B cell (primary cell): ENCODE measurements around the gene WAC. TPM values are rescaled to one million over a fixed set of nuclear protein-coding genes. Genes with fewer than 3 reads are reported as not detected.

ENCODE experiments used
- ATAC-seq: fragments of 200-7000 bp; cut with Tn5 transposase; one replicate; pipeline ENCODE4 v1.10.0; 2021; ENCODE audit warnings: low read depth, mild to moderate bottlenecking, moderate number of reproducible peaks, moderate library complexity
- CTCF ChIA-PET: fragments of 350-600 bp; sonication (Branson Sonifier 250); formaldehyde crosslinking; loops from one replicate; lab custom pipeline; 2021; ENCODE audit warnings: antibody characterized with exemption, inconsistent platforms; lab: Charles Lee
- POLR2A ChIA-PET: fragments of 350-600 bp; sonication (Branson Sonifier 250); formaldehyde crosslinking; loops from one replicate; lab custom pipeline; 2021; ENCODE audit warnings: antibody characterized with exemption; lab: Charles Lee
- DNase-seq: peaks from one replicate; pipeline ENCODE4 v3.0.0; 2013
- H2AFZ ChIP-seq: 2 replicates; pipeline ENCODE4 v1.6.1; 2012; ENCODE audit warnings: mild to moderate bottlenecking, low read depth, low read length; ENCODE audit not compliant: insufficient read depth, poor library complexity, severe bottlenecking
- H3K27ac ChIP-seq, 2 donors: 1 replicate in 1 of 2; 2 replicates in 1 of 2; pipeline ENCODE4 v1.5.1; 2012 to 2013; ENCODE audit warnings: low read length in 2 of 2, mild to moderate bottlenecking in 2 of 2, moderate library complexity in 1 of 2
- H3K27me3 ChIP-seq, 4 experiments: fragments of 200-600 bp in 1 of 4; sonication (generic) in 1 of 4; replicated peaks in 1 of 4; 1 replicate in 2 of 4; 2 replicates in 2 of 4; pipeline versions ENCODE4 v1.6.1 to v1.7.0; 2013 to 2016; ENCODE audit warnings: low read length in 3 of 4, mild to moderate bottlenecking in 2 of 4, mixed read lengths in 1 of 4, moderate library complexity in 1 of 4; ENCODE audit not compliant: insufficient read depth in 4 of 4, control insufficient read depth in 3 of 4; ENCODE audit errors: control extremely low read depth in 1 of 4
- H3K36me3 ChIP-seq, 2 experiments: replicated peaks in 1 of 2; 1 replicate in 1 of 2; 2 replicates in 1 of 2; pipeline versions ENCODE4 v1.6.1 to v1.7.1; 2013; ENCODE audit warnings: low read length in 1 of 2; ENCODE audit not compliant: insufficient read depth in 2 of 2, control insufficient read depth in 1 of 2; ENCODE audit errors: control extremely low read depth in 1 of 2, extremely low read depth in 1 of 2
- H3K4me1 ChIP-seq, 2 donors: fragments of 200-600 bp in 1 of 2; sonication (generic) in 1 of 2; 1 replicate in 1 of 2; 2 replicates in 1 of 2; pipeline versions ENCODE4 v1.5.1 to v1.6.1; 2013 to 2017; ENCODE audit warnings: low read length in 2 of 2; ENCODE audit not compliant: control insufficient read depth in 2 of 2, insufficient read depth in 2 of 2
- H3K4me2 ChIP-seq: replicated peaks from 2 replicates; pipeline ENCODE3; 2012; ENCODE audit warnings: mild to moderate bottlenecking, low read depth, low read length; ENCODE audit not compliant: poor library complexity, severe bottlenecking
- H3K4me3 ChIP-seq, 5 experiments: fragments of 200-600 bp in 1 of 5; sonication (generic) in 1 of 5; 1 replicate in 3 of 5; 2 replicates in 2 of 5; pipeline versions ENCODE4 v1.5.1 to v1.7.0; 2011 to 2016; ENCODE audit warnings: low read length in 4 of 5, mild to moderate bottlenecking in 4 of 5, low read depth in 2 of 5, control low read depth in 1 of 5, moderate library complexity in 1 of 5; ENCODE audit not compliant: insufficient read depth in 1 of 5; ENCODE audit errors: control extremely low read depth in 1 of 5, extremely low read depth in 1 of 5
- H3K79me2 ChIP-seq: fragments of 200-600 bp; sonication (generic); one replicate; pipeline ENCODE4 v1.6.0; 2016; ENCODE audit warnings: low read length; ENCODE audit not compliant: control insufficient read depth, insufficient read depth
- H3K9ac ChIP-seq: fragments of 200-600 bp; sonication (generic); 2 replicates; pipeline ENCODE4 v1.6.1; 2017; ENCODE audit warnings: mild to moderate bottlenecking, low read length, moderate library complexity
- H3K9me3 ChIP-seq, 3 donors: one replicate each; pipeline versions ENCODE4 v1.6.1 to v1.7.1; 2013; ENCODE audit warnings: low read length in 2 of 3; ENCODE audit not compliant: control insufficient read depth in 2 of 3, insufficient read depth in 1 of 3; ENCODE audit errors: control extremely low read depth in 1 of 3
- H4K20me1 ChIP-seq: 2 replicates; pipeline ENCODE4 v1.6.0; 2012; ENCODE audit warnings: mild to moderate bottlenecking, low read length; ENCODE audit not compliant: insufficient read depth, control insufficient read depth, poor library complexity, severe bottlenecking
- H3K27ac Mint-ChIP-seq: one replicate; pipeline ENCODE4 v1.8.0; 2021; ENCODE audit warnings: mixed read lengths
- H3K27me3 Mint-ChIP-seq: one replicate; pipeline ENCODE4 v1.8.0; 2021; ENCODE audit warnings: mixed read lengths
- H3K4me1 Mint-ChIP-seq: one replicate; pipeline ENCODE4 v1.8.0; 2021; ENCODE audit warnings: mixed read lengths
- H3K4me3 Mint-ChIP-seq: one replicate; pipeline ENCODE4 v1.8.0; 2021; ENCODE audit warnings: mixed read lengths
- H3K9me3 Mint-ChIP-seq: one replicate; pipeline ENCODE4 v1.8.0; 2022; ENCODE audit warnings: mixed read lengths; ENCODE audit not compliant: insufficient read depth
- CTCF ChIP-seq: fragments of 200-600 bp; IDR thresholded peaks from one replicate; pipeline ENCODE4 v1.8.0; 2022; ENCODE audit warnings: antibody characterized with exemption, mild to moderate bottlenecking
- EZH2 ChIP-seq: IDR thresholded peaks from 2 replicates; pipeline ENCODE4 v1.6.1; 2012; ENCODE audit warnings: borderline replicate concordance, low read depth, mild to moderate bottlenecking, moderate library complexity, low read length; ENCODE audit not compliant: insufficient read depth, poor library complexity, severe bottlenecking
- WGBS: methylation state at CpG from one replicate; pipeline ENCODE4 v1.1.5; 2013; ENCODE audit warnings: missing lambda C conversion rate; ENCODE audit not compliant: insufficient coverage; 5-methylcytosine and 5-hydroxymethylcytosine counted together
- intact Hi-C: fragments of 100-400 bp; cut with micrococcal nuclease; formaldehyde crosslinking; loops from one replicate; pipeline ENCODE4 v1.10.0; 2022
- polyA plus RNA-seq: library from polyadenylated mRNA; depleted of rRNA; stranded (reverse); fragments of >200 nt; gene quantifications from 2 replicates; pipeline ENCODE4 v1.2.3, GENCODE V29; 2012
- total RNA-seq, 2 donors: library from RNA; stranded (reverse); fragments of 120-200 nt in 1 of 2; gene quantifications; 1 replicate in 1 of 2; 2 replicates in 1 of 2; pipeline versions ENCODE4 v1.2.3 to v1.2.4, GENCODE V29; 2013 to 2022

The WAC gene
- total and polyA plus RNA-seq, 2 donors (not counting 1 experiment from before 2014, with no cell fraction given), result 77.4 to 196 TPM

GRCh38 chr10:28533571-28534304 lies 820 bp downstream of the WAC start:
- Histone ChIP-seq H3K27ac (peak overlapping the region; percentile 91 to 100), H2AFZ (peak overlapping the region; percentile 61), H3K9ac (peak overlapping the region; percentile 89), H4K20me1 (peaks cover 40% of the 10 kb centered on the region), H3K4me1 (peaks cover 19 to 40% of the 10 kb centered on the region in 2 donors), H3K79me2 (peaks cover 75% of the 10 kb centered on the region), H3K27me3 (no peaks in the 10 kb centered on the region), H3K36me3 (peaks cover 11 to 38% of the 10 kb centered on the region in 2 experiments), H3K4me3 (peak overlapping the region; percentile 68 to 90 (median 83)), H3K4me2 (peak overlapping the region; percentile 93), H3K9me3 (no peaks in the 10 kb centered on the region)
- peak; percentile 64 for DNase-seq
- intact Hi-C loops, result loop anchor here (2.0 to 10.0 kb wide), 3 partner anchors 143 to 1029 kb away; partner anchors contain the start of genes BAMBI and RAB18
- TF ChIP-seq CTCF (no peak), EZH2 (no peak)
- Mint-ChIP-seq H3K9me3 (no peaks in the 10 kb centered on the region), H3K4me1 (peaks cover 65% of the 10 kb centered on the region), H3K4me3 (peak overlapping the region; percentile 99), H3K27me3 (no peaks in the 10 kb centered on the region), H3K27ac (peak overlapping the region; percentile 97)
- 0% methylated on average over 44 of the region's 64 CpGs for WGBS
- ATAC-seq, result peak; percentile 12
- ChIA-PET POLR2A (interaction anchor here (0.6 kb wide), 1 partner anchor 196 kb away, joined by 7 read pairs; no protein-coding TSS in a partner anchor), CTCF (no interaction called here)

DNA sequence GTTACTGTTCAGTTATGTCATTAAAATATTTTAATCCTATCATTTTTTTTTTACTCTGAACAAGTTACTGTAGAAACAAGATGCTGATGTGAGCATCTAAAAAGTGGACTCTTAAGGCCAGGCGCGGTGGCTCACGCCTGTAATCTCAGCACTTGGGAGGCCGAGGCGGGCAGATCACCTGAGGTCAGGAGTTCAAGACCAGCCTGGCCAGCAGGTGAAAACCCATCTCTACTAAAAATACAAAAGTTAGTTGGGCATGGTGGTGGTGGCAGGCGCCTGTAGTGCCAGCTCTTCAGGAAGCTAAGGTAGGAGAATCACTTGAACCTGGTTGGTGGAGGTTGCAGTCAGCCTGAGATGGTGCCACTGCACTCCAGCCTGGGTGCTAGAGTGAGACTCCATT lies 2.9 kb downstream of the WAC start:
- TF ChIP-seq CTCF (no peak), EZH2 (no peak)
- H3K36me3 ChIP-seq, result peaks cover 15 to 55% of the 10 kb centered on the region in 2 experiments
- Mint-ChIP-seq H3K27me3 (no peaks in the 10 kb centered on the region), H3K27ac (no peak overlapping the region), H3K4me3 (no peak overlapping the region), H3K4me1 (peaks cover 52% of the 10 kb centered on the region), H3K9me3 (no peaks in the 10 kb centered on the region)
- ChIA-PET CTCF (no interaction called here), POLR2A (interaction anchor here (0.7 kb wide), 1 partner anchor 10 kb away, joined by 3 read pairs; no protein-coding TSS in a partner anchor)
- H3K9ac ChIP-seq, result no peak overlapping the region
- 100% methylated on average over 4 of the region's 6 CpGs for WGBS
- no peak overlapping the region for H3K27ac ChIP-seq
- intact Hi-C loops, result loop anchor here (10.0 kb wide), 1 partner anchor 201 kb away; no protein-coding TSS in a partner anchor
- no peak overlapping the region for H3K4me3 ChIP-seq
- peaks cover 80% of the 10 kb centered on the region for H3K79me2 ChIP-seq
- H2AFZ ChIP-seq, result no peak overlapping the region
- DNase-seq (no peak), ATAC-seq (no peak)
- no peak overlapping the region for H3K4me2 ChIP-seq
- no peaks in the 10 kb centered on the region for H3K27me3 ChIP-seq
- H4K20me1 ChIP-seq, result peaks cover 46% of the 10 kb centered on the region
- H3K9me3 ChIP-seq, result no peaks in the 10 kb centered on the region
- H3K4me1 ChIP-seq, result peaks cover 16 to 34% of the 10 kb centered on the region in 2 donors
